OCI-LY1 (cell line): ENCODE results near the gene PRKCH.

Experiments
- H2AFZ ChIP-seq: fragments of 200-600 bp; sonication (generic), shearing (Covaris generic); 2 replicates; pipeline ENCODE4 v1.6.0; 2014; ENCODE audit warnings: antibody characterized with exemption, mild to moderate bottlenecking, low read length
- H3F3A ChIP-seq: fragments of 200-600 bp; sonication (generic), shearing (Covaris generic); 2 replicates; pipeline ENCODE4 v1.6.0; 2014; ENCODE audit warnings: mild to moderate bottlenecking, antibody characterized with exemption, low read length, moderate library complexity; ENCODE audit not compliant: insufficient read depth
- H3K27ac ChIP-seq: fragments of 200-600 bp; sonication (generic); 2 replicates; pipeline ENCODE4 v1.5.1; 2014; ENCODE audit warnings: low read length, mixed run types, mild to moderate bottlenecking, low read depth; ENCODE audit not compliant: poor library complexity, severe bottlenecking
- H3K27me3 ChIP-seq: fragments of 200-600 bp; sonication (generic); 2 replicates; pipeline ENCODE4 v1.6.0; 2014; ENCODE audit warnings: antibody characterized with exemption, mild to moderate bottlenecking, low read length, moderate library complexity; ENCODE audit not compliant: insufficient read depth
- H3K36me3 ChIP-seq: fragments of 200-600 bp; sonication (generic); 2 replicates; pipeline ENCODE4 v1.6.1; 2014; ENCODE audit warnings: mild to moderate bottlenecking, antibody characterized with exemption, low read length, moderate library complexity, mixed read lengths; ENCODE audit not compliant: insufficient read depth
- H3K4me1 ChIP-seq: fragments of 200-600 bp; sonication (generic); 2 replicates; pipeline ENCODE4 v1.5.1; 2014; ENCODE audit warnings: mild to moderate bottlenecking, low read length, moderate library complexity; ENCODE audit not compliant: insufficient read depth, severe bottlenecking
- H3K4me2 ChIP-seq: fragments of 200-600 bp; sonication (generic), shearing (Covaris generic); 2 replicates; pipeline ENCODE4 v1.6.1; 2014; ENCODE audit warnings: low read length
- H3K4me3 ChIP-seq: fragments of 200-600 bp; sonication (generic); 2 replicates; pipeline ENCODE4 v1.5.1; 2014; ENCODE audit warnings: low read length, low read depth, mild to moderate bottlenecking, mixed read lengths; ENCODE audit not compliant: poor library complexity, severe bottlenecking
- H3K79me2 ChIP-seq: fragments of 200-600 bp; shearing (Covaris generic); 2 replicates; pipeline ENCODE4 v1.6.1; 2016; ENCODE audit warnings: mixed run types, low read length, mixed read lengths; ENCODE audit not compliant: insufficient read depth
- H3K9ac ChIP-seq: fragments of 200-600 bp; sonication (generic), shearing (Covaris generic); 2 replicates; pipeline ENCODE4 v1.6.1; 2014; ENCODE audit warnings: mild to moderate bottlenecking, low read length, mixed read lengths
- H3K9me2 ChIP-seq: fragments of 200-600 bp; sonication (generic), shearing (Covaris generic); 2 replicates; pipeline ENCODE4 v1.6.1; 2014; ENCODE audit warnings: low read depth, mild to moderate bottlenecking, low read length, mixed read lengths
- H3K9me3 ChIP-seq: fragments of 200-600 bp; shearing (Covaris generic); 2 replicates; pipeline ENCODE4 v1.6.1; 2014; ENCODE audit warnings: low read length, mixed read lengths
- H4K20me1 ChIP-seq: fragments of 200-600 bp; sonication (generic), shearing (Covaris generic); 2 replicates; pipeline ENCODE4 v1.6.0; 2016; ENCODE audit warnings: mild to moderate bottlenecking, low read length; ENCODE audit not compliant: insufficient read depth
- CTCF ChIP-seq: fragments of 200-600 bp; sonication (generic), shearing (Covaris generic); IDR thresholded peaks from 2 replicates; pipeline ENCODE4 v1.5.1; 2017; ENCODE audit warnings: mild to moderate bottlenecking, antibody characterized with exemption, low read length, moderate library complexity, mixed read lengths
- EZH2 ChIP-seq: fragments of 200-600 bp; sonication (generic), shearing (Covaris generic); IDR thresholded peaks from 2 replicates; pipeline ENCODE4 v1.8.0; 2017; ENCODE audit warnings: borderline replicate concordance, mixed run types, mild to moderate bottlenecking, antibody characterized with exemption, low read length, moderate library complexity, mixed read lengths

PRKCH gene

GRCh38 chr14:61561104-61561503 is 239.7 kb downstream of the PRKCH start:
- no peak overlapping the region for H3K4me3 ChIP-seq
- H3K4me1 ChIP-seq = peaks cover 32% of the 10 kb centered on the region
- no peaks in the 10 kb centered on the region for H3K9me2 ChIP-seq
- H3F3A ChIP-seq = no peaks in the 10 kb centered on the region
- no peaks in the 10 kb centered on the region for H3K79me2 ChIP-seq
- no peaks in the 10 kb centered on the region for H3K36me3 ChIP-seq
- H3K9me3 ChIP-seq = no peaks in the 10 kb centered on the region
- H3K27me3 ChIP-seq = no peaks in the 10 kb centered on the region
- H3K9ac ChIP-seq = no peak overlapping the region
- H4K20me1 ChIP-seq = no peaks in the 10 kb centered on the region
- no peak overlapping the region for H2AFZ ChIP-seq
- TF ChIP-seq CTCF = no peak
- no peak for TF ChIP-seq EZH2
- no peak overlapping the region for H3K4me2 ChIP-seq
- no peak overlapping the region for H3K27ac ChIP-seq

DNA sequence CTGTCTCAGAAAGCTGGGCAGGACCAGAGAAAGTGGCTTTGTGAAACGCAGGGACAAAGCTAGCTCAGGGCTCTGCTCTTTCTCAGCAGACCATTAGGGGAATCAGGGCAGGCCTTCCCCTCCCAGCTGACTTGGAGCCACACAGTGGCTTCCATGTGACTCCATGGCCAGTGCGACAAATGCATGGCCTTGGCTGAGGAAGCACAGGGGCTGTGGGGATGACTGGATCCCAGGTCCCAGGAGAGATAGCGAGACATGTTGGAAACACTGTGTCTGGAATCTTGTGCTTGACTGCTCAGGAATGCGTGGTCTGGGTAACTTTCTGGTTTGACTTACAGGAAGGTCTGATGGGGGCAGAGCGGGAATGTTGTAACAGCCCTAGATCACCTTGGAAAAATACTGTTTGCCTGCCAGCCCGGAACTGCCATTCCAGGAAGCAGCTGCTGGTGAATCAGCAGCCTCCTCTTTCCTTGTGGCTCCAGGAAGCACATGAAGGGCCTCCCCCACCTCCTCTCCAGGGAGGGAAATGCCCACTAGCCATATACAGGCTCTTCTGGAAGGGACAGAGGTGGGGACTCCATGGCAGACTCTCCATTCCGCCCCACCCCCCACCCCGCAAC is 240.4 kb downstream of the PRKCH start:
- no peak for TF ChIP-seq CTCF
- TF ChIP-seq EZH2 = no peak
- H3K36me3 ChIP-seq = no peaks in the 10 kb centered on the region
- no peak overlapping the region for H3K27ac ChIP-seq
- H3K9me2 ChIP-seq = no peaks in the 10 kb centered on the region
- no peaks in the 10 kb centered on the region for H3K27me3 ChIP-seq
- H4K20me1 ChIP-seq = no peaks in the 10 kb centered on the region
- H3K9me3 ChIP-seq = no peaks in the 10 kb centered on the region
- H3K4me2 ChIP-seq = no peak overlapping the region
- H3K79me2 ChIP-seq = no peaks in the 10 kb centered on the region
- H3K4me3 ChIP-seq = no peak overlapping the region
- H3K4me1 ChIP-seq = peaks cover 32% of the 10 kb centered on the region
- no peak overlapping the region for H2AFZ ChIP-seq
- H3K9ac ChIP-seq = no peak overlapping the region
- H3F3A ChIP-seq = no peaks in the 10 kb centered on the region

GRCh38 chr14:61562321-61563161 is 241.2 kb downstream of the PRKCH start:
- Histone ChIP-seq H3F3A (no peaks in the 10 kb centered on the region), H3K9me2 (no peaks in the 10 kb centered on the region), H3K27me3 (no peaks in the 10 kb centered on the region), H3K4me1 (peaks cover 34% of the 10 kb centered on the region), H2AFZ (no peak overlapping the region), H3K9me3 (no peaks in the 10 kb centered on the region), H3K27ac (no peak overlapping the region), H3K9ac (no peak overlapping the region), H3K4me2 (no peak overlapping the region), H4K20me1 (no peaks in the 10 kb centered on the region), H3K79me2 (no peaks in the 10 kb centered on the region), H3K4me3 (no peak overlapping the region), H3K36me3 (no peaks in the 10 kb centered on the region)
- TF ChIP-seq EZH2 = no peak
- TF ChIP-seq CTCF = no peak
